HL-60/S4 treated with phorbol 12-myristate 13-acetate at 8.2 ng/mL for 4 days and 3 days (cell line): Measurements from ENCODE around the gene KCNAB2.

Experiments used
- in situ Hi-C: fragments of 300-500 bp; cut with MboI; formaldehyde crosslinking; loops from 2 replicates; pipeline ENCODE4 v1.15.0; 2022; ENCODE audit warnings: low sequenced_read_pairs

KCNAB2 gene

GRCh38 chr1:6077506-6077905 lies 31.8 kb downstream of the KCNAB2 start:
- in situ Hi-C loops: no loop called here

GRCh38 chr1:6077919-6078318 lies 32.2 kb downstream of the KCNAB2 start:
- in situ Hi-C loops: no loop called here

- in situ Hi-C loops: no loop called here
Measured at GRCh38 chr1:6080469-6080868, 34.8 kb downstream of the KCNAB2 start.

GRCh38 chr1:6081901-6082300 lies 36.2 kb downstream of the KCNAB2 start:
- in situ Hi-C loops: no loop called here

GRCh38 chr1:6082430-6082971 lies 36.8 kb downstream of the KCNAB2 start:
- in situ Hi-C loops: no loop called here

- in situ Hi-C loops: no loop called here
Measured at GRCh38 chr1:6083385-6083784, 37.7 kb downstream of the KCNAB2 start.

GRCh38 chr1:6083801-6084446 lies 38.2 kb downstream of the KCNAB2 start:
- in situ Hi-C loops: no loop called here

- in situ Hi-C loops: no loop called here
Measured at GRCh38 chr1:6084781-6085495, 39.2 kb downstream of the KCNAB2 start.

GRCh38 chr1:6085666-6086065 lies 40.0 kb downstream of the KCNAB2 start:
- in situ Hi-C loops: no loop called here

- in situ Hi-C loops: no loop called here
Measured at GRCh38 chr1:6086358-6086757, 40.7 kb downstream of the KCNAB2 start.

- in situ Hi-C loops: no loop called here
Measured at GRCh38 chr1:6086762-6087376, 41.2 kb downstream of the KCNAB2 start.

GRCh38 chr1:6087377-6087772 lies 41.7 kb downstream of the KCNAB2 start:
- in situ Hi-C loops: no loop called here

GRCh38 chr1:6087958-6088357 lies 42.3 kb downstream of the KCNAB2 start:
- in situ Hi-C loops: no loop called here

- in situ Hi-C loops: no loop called here
Measured at GRCh38 chr1:6088956-6089355, 43.3 kb downstream of the KCNAB2 start.

- in situ Hi-C loops: no loop called here
Measured at GRCh38 chr1:6090288-6090687, 44.6 kb downstream of the KCNAB2 start.

- in situ Hi-C loops: no loop called here
Measured at GRCh38 chr1:6090996-6091822, 45.5 kb downstream of the KCNAB2 start.

GRCh38 chr1:6091823-6092109 lies 46.1 kb downstream of the KCNAB2 start:
- in situ Hi-C loops: no loop called here

- in situ Hi-C loops: no loop called here
Measured at GRCh38 chr1:6092211-6092610, 46.5 kb downstream of the KCNAB2 start.

GRCh38 chr1:6093071-6093470 lies 47.4 kb downstream of the KCNAB2 start:
- in situ Hi-C loops: no loop called here

GRCh38 chr1:6093611-6094010 lies 47.9 kb downstream of the KCNAB2 start:
- in situ Hi-C loops: no loop called here

- in situ Hi-C loops: no loop called here
Measured at GRCh38 chr1:6094246-6094645, 48.6 kb downstream of the KCNAB2 start.
